ENCODE results near the gene CCDC194.
A peak's percentile ranks its signal among the peaks of the same experiment; 100 is the strongest.
"Not testable (repeated sequence)": the region's sequence is repeated elsewhere in the genome, so short reads cannot be mapped to it uniquely, and the experiment has no call there.

Gene CCDC194

GRCh38 chr19:17393002-17393401, 994 bp downstream of the CCDC194 start:
- Mint-ChIP-seq H3K27me3 (peaks cover 20% of the 10 kb centered on the region), H3K4me3 (no peak overlapping the region), H3K4me1 (peaks cover 25% of the 10 kb centered on the region), H3K36me3 (peaks cover 15% of the 10 kb centered on the region), H3K27ac (no peak overlapping the region), H3K9me3 (peaks cover 3% of the 10 kb centered on the region)
- no peak for ATAC-seq

- ATAC-seq = no peak
Measured at GRCh38 chr19:17391371-17392151, 2.4 kb downstream of the CCDC194 start.

GRCh38 chr19:17390665-17391370, 3.2 kb downstream of the CCDC194 start:
- Mint-ChIP-seq H3K9me3 (peaks cover 3% of the 10 kb centered on the region), H3K4me3 (peak overlapping the region; percentile 87), H3K36me3 (peaks cover 6% of the 10 kb centered on the region), H3K4me1 (peaks cover 25% of the 10 kb centered on the region), H3K27me3 (peaks cover 20% of the 10 kb centered on the region), H3K27ac (peak overlapping the region; percentile 34)
- peak; percentile 98 for ATAC-seq

More at GRCh38 chr19:17391371-17392151, 2.4 kb downstream of the CCDC194 start:
- Mint-ChIP-seq H3K4me3 (peak overlapping the region; percentile 53), H3K9me3 (peaks cover 3% of the 10 kb centered on the region), H3K27me3 (peaks cover 20% of the 10 kb centered on the region), H3K4me1 (peaks cover 25% of the 10 kb centered on the region), H3K27ac (no peak overlapping the region), H3K36me3 (peaks cover 6% of the 10 kb centered on the region)

- Mint-ChIP-seq H3K27ac (peak overlapping the region; percentile 34), H3K27me3 (peaks cover 20% of the 10 kb centered on the region)
- no peak for ATAC-seq
Measured at GRCh38 chr19:17389957-17390664, 3.9 kb downstream of the CCDC194 start.

GRCh38 chr19:17389288-17389687, 4.7 kb downstream of the CCDC194 start:
- Mint-ChIP-seq H3K9me3 (peaks cover 3% of the 10 kb centered on the region), H3K36me3 (no peaks in the 10 kb centered on the region), H3K4me3 (no peak overlapping the region), H3K27me3 (peaks cover 20% of the 10 kb centered on the region), H3K27ac (no peak overlapping the region), H3K4me1 (peaks cover 16% of the 10 kb centered on the region)
- no peak for ATAC-seq

More at GRCh38 chr19:17389957-17390664, 3.9 kb downstream of the CCDC194 start:
- H3K9me3 Mint-ChIP-seq = peaks cover 3% of the 10 kb centered on the region
- peaks cover 2% of the 10 kb centered on the region for H3K36me3 Mint-ChIP-seq
- no peak overlapping the region for H3K4me3 Mint-ChIP-seq
- peaks cover 20% of the 10 kb centered on the region for H3K4me1 Mint-ChIP-seq

- Mint-ChIP-seq H3K4me3 (no peak overlapping the region), H3K27me3 (peaks cover 7% of the 10 kb centered on the region), H3K4me1 (peaks cover 12% of the 10 kb centered on the region), H3K36me3 (no peaks in the 10 kb centered on the region), H3K27ac (no peak overlapping the region), H3K9me3 (peaks cover 3% of the 10 kb centered on the region)
- ATAC-seq = peak; percentile 52
Measured at GRCh38 chr19:17385878-17386611, 8.0 kb downstream of the CCDC194 start.

GRCh38 chr19:17380426-17381138, 13.4 kb downstream of the CCDC194 start:
- no peaks in the 10 kb centered on the region for H3K9me3 Mint-ChIP-seq
- H3K36me3 Mint-ChIP-seq = no peaks in the 10 kb centered on the region
- H3K4me1 Mint-ChIP-seq = peaks cover 19% of the 10 kb centered on the region
- no peak for ATAC-seq
- no peak overlapping the region for H3K27ac Mint-ChIP-seq
- H3K27me3 Mint-ChIP-seq = peaks cover 41% of the 10 kb centered on the region
- no peak overlapping the region for H3K4me3 Mint-ChIP-seq

GRCh38 chr19:17379221-17379631, 14.8 kb downstream of the CCDC194 start:
- Mint-ChIP-seq H3K9me3 (no peaks in the 10 kb centered on the region), H3K36me3 (no peaks in the 10 kb centered on the region), H3K27me3 (peaks cover 44% of the 10 kb centered on the region), H3K4me1 (peaks cover 19% of the 10 kb centered on the region), H3K27ac (no peak overlapping the region), H3K4me3 (no peak overlapping the region)
- ATAC-seq = peak; percentile 42

- Mint-ChIP-seq H3K27me3 (peaks cover 52% of the 10 kb centered on the region), H3K27ac (no peak overlapping the region), H3K36me3 (no peaks in the 10 kb centered on the region), H3K4me1 (peaks cover 19% of the 10 kb centered on the region), H3K4me3 (no peak overlapping the region), H3K9me3 (no peaks in the 10 kb centered on the region)
- ATAC-seq = no peak
Measured at GRCh38 chr19:17378271-17378670, 15.7 kb downstream of the CCDC194 start.

GRCh38 chr19:17376935-17377600, 16.9 kb downstream of the CCDC194 start, which contains the start of gene PLVAP:
Gene PLVAP (minus strand): TSS chr19:17377342. CDS start chr19:17377288, 54 bp downstream.
- H3K36me3 Mint-ChIP-seq = no peaks in the 10 kb centered on the region
- H3K27ac Mint-ChIP-seq = no peak within 1 kb of the TSS
- H3K9me3 Mint-ChIP-seq = no peaks in the 10 kb centered on the region
- no peak within 1 kb of the TSS for H3K4me3 Mint-ChIP-seq
- no peak for ATAC-seq
- H3K27me3 Mint-ChIP-seq = peaks cover 59% of the 10 kb centered on the region
- H3K4me1 Mint-ChIP-seq = peaks cover 20% of the 10 kb centered on the region

- H3K4me1 Mint-ChIP-seq = peaks cover 24% of the 10 kb centered on the region
- peak overlapping the region; percentile 62 for H3K27ac Mint-ChIP-seq
- H3K9me3 Mint-ChIP-seq = peaks cover 2% of the 10 kb centered on the region
- H3K4me3 Mint-ChIP-seq = peak overlapping the region; percentile 37
- H3K27me3 Mint-ChIP-seq = peaks cover 36% of the 10 kb centered on the region
- no peaks in the 10 kb centered on the region for H3K36me3 Mint-ChIP-seq
- peak; percentile 97 for ATAC-seq
Measured at GRCh38 chr19:17370026-17370587, 23.9 kb downstream of the CCDC194 start.

- Mint-ChIP-seq H3K4me3 (no peak overlapping the region), H3K27ac (no peak overlapping the region), H3K4me1 (peaks cover 11% of the 10 kb centered on the region), H3K27me3 (peaks cover 55% of the 10 kb centered on the region), H3K36me3 (no peaks in the 10 kb centered on the region), H3K9me3 (peaks cover 5% of the 10 kb centered on the region)
- ATAC-seq = no peak
Measured at GRCh38 chr19:17365361-17365760, 28.6 kb downstream of the CCDC194 start.

- not testable (repeated sequence) for H3K4me3 Mint-ChIP-seq, H3K36me3 Mint-ChIP-seq, H3K27ac Mint-ChIP-seq, H3K4me1 Mint-ChIP-seq, H3K9me3 Mint-ChIP-seq, ATAC-seq
- H3K27me3 Mint-ChIP-seq = peaks cover 63% of the 10 kb centered on the region
Measured at GRCh38 chr19:17363852-17364605, 30.0 kb downstream of the CCDC194 start.

All from stimulated activated memory B cell treated with anti-CD40 and anti-IgM and Interleukin-4, amounts not matched to agents 10 μg/mL and 1 μg/mL and 100 μg/mL, for 72 hours (primary cell).